HEK293 (cell line): ENCODE results near the gene TADA3.
A peak's percentile ranks its signal among the peaks of the same experiment; 100 is the strongest.

Experiments
- GLIS1 ChIP-seq: fragments of 450-650 bp; formaldehyde crosslinking; IDR thresholded peaks from 2 replicates; pipeline ENCODE4 v1.5.1; 2016; ENCODE audit warnings: missing biosample characterization, missing genetic modification characterization
- GLIS2 ChIP-seq: fragments of 450-650 bp; formaldehyde crosslinking; IDR thresholded peaks from 2 replicates; pipeline ENCODE4 v1.5.1; 2016; ENCODE audit warnings: missing biosample characterization, missing genetic modification characterization
- HOXA7 ChIP-seq: sonication (generic); formaldehyde crosslinking; IDR thresholded peaks from 2 replicates; pipeline ENCODE4 v1.8.1; 2022; ENCODE audit warnings: missing genetic modification reagents, borderline replicate concordance
- TRIM28 ChIP-seq: IDR thresholded peaks from 2 replicates; pipeline ENCODE4 v1.6.1; 2011; ENCODE audit warnings: low read length, control low read depth, borderline replicate concordance
- YY2 ChIP-seq: fragments of 450-650 bp; formaldehyde crosslinking; IDR thresholded peaks from 2 replicates; pipeline ENCODE4 v1.5.1; 2016; ENCODE audit warnings: missing biosample characterization, missing genetic modification characterization
- ZBTB7A ChIP-seq: fragments of 450-650 bp; formaldehyde crosslinking; IDR thresholded peaks from 2 replicates; pipeline ENCODE4 v1.5.1; 2016; ENCODE audit warnings: low read depth, missing biosample characterization, missing genetic modification characterization
- ZFP41 ChIP-seq: fragments of 450-650 bp; formaldehyde crosslinking; IDR thresholded peaks from 2 replicates; pipeline ENCODE4 v1.5.1; 2016; ENCODE audit warnings: missing biosample characterization, missing genetic modification characterization, borderline replicate concordance
- ZNF133 ChIP-seq: fragments of 450-650 bp; formaldehyde crosslinking; IDR thresholded peaks from 2 replicates; pipeline ENCODE4 v1.5.1; 2016; ENCODE audit warnings: missing biosample characterization, missing genetic modification characterization
- ZNF148 ChIP-seq: fragments of 450-650 bp; formaldehyde crosslinking; IDR thresholded peaks from 2 replicates; pipeline ENCODE4 v1.5.0; 2017; ENCODE audit warnings: missing biosample characterization, missing genetic modification characterization, borderline replicate concordance
- ZNF157 ChIP-seq: fragments of 450-650 bp; formaldehyde crosslinking; IDR thresholded peaks from 2 replicates; pipeline ENCODE4 v1.5.1; 2016; ENCODE audit warnings: missing biosample characterization, missing genetic modification characterization
- ZNF19 ChIP-seq: fragments of 450-650 bp; formaldehyde crosslinking; IDR thresholded peaks from 2 replicates; pipeline ENCODE4; 2016; ENCODE audit warnings: missing biosample characterization, missing genetic modification characterization, low read depth
- ZNF223 ChIP-seq: fragments of 450-650 bp; formaldehyde crosslinking; IDR thresholded peaks from 2 replicates; pipeline ENCODE4 v1.5.1; 2016; ENCODE audit warnings: missing biosample characterization, missing genetic modification characterization
- ZNF292 ChIP-seq: fragments of 450-650 bp; formaldehyde crosslinking; IDR thresholded peaks from 2 replicates; pipeline ENCODE4 v1.5.1; 2016; ENCODE audit warnings: low read depth, missing biosample characterization, missing genetic modification characterization, borderline replicate concordance
- ZNF335 ChIP-seq: fragments of 450-650 bp; formaldehyde crosslinking; conservative IDR thresholded peaks from 2 replicates; pipeline ENCODE4 v1.5.1; 2016; ENCODE audit warnings: missing biosample characterization, missing genetic modification characterization
- ZNF544 ChIP-seq: fragments of 450-650 bp; formaldehyde crosslinking; IDR thresholded peaks from 2 replicates; pipeline ENCODE4 v1.5.0; 2017; ENCODE audit warnings: missing biosample characterization, missing genetic modification characterization
- ZNF600 ChIP-seq: fragments of 450-650 bp; formaldehyde crosslinking; IDR thresholded peaks from 2 replicates; pipeline ENCODE4 v1.5.1; 2016; ENCODE audit warnings: missing biosample characterization, missing genetic modification characterization
- ZNF610 ChIP-seq: fragments of 450-650 bp; formaldehyde crosslinking; IDR thresholded peaks from 2 replicates; pipeline ENCODE4 v1.5.1; 2016; ENCODE audit warnings: missing biosample characterization, missing genetic modification characterization, borderline replicate concordance
- ZNF654 ChIP-seq: fragments of 450-650 bp; formaldehyde crosslinking; IDR thresholded peaks from 2 replicates; pipeline ENCODE4 v1.5.1; 2016; ENCODE audit warnings: low read depth, missing biosample characterization, missing genetic modification characterization
- ZNF843 ChIP-seq: fragments of 450-650 bp; formaldehyde crosslinking; IDR thresholded peaks from 2 replicates; pipeline ENCODE4 v1.5.1; 2016; ENCODE audit warnings: missing biosample characterization, missing genetic modification characterization
- ZSCAN5A ChIP-seq: fragments of 450-650 bp; formaldehyde crosslinking; IDR thresholded peaks from 2 replicates; pipeline ENCODE4 v1.5.1; 2016; ENCODE audit warnings: missing biosample characterization, missing genetic modification characterization
- TF ChIP-seq, protein P1 (sequence below): fragments of 450-650 bp; formaldehyde crosslinking; conservative IDR thresholded peaks from 2 replicates; pipeline ENCODE4 v1.5.1; 2016; ENCODE audit warnings: low read depth, missing biosample characterization, missing genetic modification characterization
- TF ChIP-seq, protein P2 (sequence below): fragments of 450-650 bp; IDR thresholded peaks from 2 replicates; pipeline ENCODE4 v1.5.1; 2018; ENCODE audit warnings: missing biosample characterization, missing genetic modification characterization
- TF ChIP-seq, protein P3 (sequence below): fragments of 450-650 bp; formaldehyde crosslinking; IDR thresholded peaks from 2 replicates; pipeline ENCODE4 v1.5.1; 2016; ENCODE audit warnings: missing biosample characterization, missing genetic modification characterization

TADA3 gene

GRCh38 chr3:9769426-9770275 is 22.6 kb downstream of the TADA3 start, which contains the start of gene CAMK1 (continued):
- TF ChIP-seq ZSCAN5A (tag by site-specific recombination): no peak
- TF ChIP-seq HOXA7: no peak
- no peak for TF ChIP-seq ZBTB7A (tag by site-specific recombination)
- peak; percentile 67; the same call in 1 of the 2 replicates for TF ChIP-seq GLIS2 (tag by site-specific recombination)
- TF ChIP-seq TRIM28: no peak
- TF ChIP-seq ZNF157 (tag by site-specific recombination): no peak
- TF ChIP-seq ZNF19 (tag by site-specific recombination): no peak
- TF ChIP-seq ZNF133 (tag by site-specific recombination): no peak
- TF ChIP-seq ZNF292 (tag by site-specific recombination): no peak
- no peak for TF ChIP-seq ZNF544 (tag by site-specific recombination)
- TF ChIP-seq ZNF600 (tag by site-specific recombination): no peak
- TF ChIP-seq, protein P1, sequence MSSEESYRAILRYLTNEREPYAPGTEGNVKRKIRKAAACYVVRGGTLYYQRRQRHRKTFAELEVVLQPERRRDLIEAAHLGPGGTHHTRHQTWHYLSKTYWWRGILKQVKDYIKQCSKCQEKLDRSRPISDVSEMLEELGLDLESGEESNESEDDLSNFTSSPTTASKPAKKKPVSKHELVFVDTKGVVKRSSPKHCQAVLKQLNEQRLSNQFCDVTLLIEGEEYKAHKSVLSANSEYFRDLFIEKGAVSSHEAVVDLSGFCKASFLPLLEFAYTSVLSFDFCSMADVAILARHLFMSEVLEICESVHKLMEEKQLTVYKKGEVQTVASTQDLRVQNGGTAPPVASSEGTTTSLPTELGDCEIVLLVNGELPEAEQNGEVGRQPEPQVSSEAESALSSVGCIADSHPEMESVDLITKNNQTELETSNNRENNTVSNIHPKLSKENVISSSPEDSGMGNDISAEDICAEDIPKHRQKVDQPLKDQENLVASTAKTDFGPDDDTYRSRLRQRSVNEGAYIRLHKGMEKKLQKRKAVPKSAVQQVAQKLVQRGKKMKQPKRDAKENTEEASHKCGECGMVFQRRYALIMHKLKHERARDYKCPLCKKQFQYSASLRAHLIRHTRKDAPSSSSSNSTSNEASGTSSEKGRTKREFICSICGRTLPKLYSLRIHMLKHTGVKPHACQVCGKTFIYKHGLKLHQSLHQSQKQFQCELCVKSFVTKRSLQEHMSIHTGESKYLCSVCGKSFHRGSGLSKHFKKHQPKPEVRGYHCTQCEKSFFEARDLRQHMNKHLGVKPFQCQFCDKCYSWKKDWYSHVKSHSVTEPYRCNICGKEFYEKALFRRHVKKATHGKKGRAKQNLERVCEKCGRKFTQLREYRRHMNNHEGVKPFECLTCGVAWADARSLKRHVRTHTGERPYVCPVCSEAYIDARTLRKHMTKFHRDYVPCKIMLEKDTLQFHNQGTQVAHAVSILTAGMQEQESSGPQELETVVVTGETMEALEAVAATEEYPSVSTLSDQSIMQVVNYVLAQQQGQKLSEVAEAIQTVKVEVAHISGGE: no peak
- no peak for TF ChIP-seq YY2 (tag by site-specific recombination)
- peak; percentile 94 for TF ChIP-seq ZNF335 (tag by site-specific recombination)
- TF ChIP-seq ZNF610 (tag by site-specific recombination): no peak
- TF ChIP-seq, protein P2, sequence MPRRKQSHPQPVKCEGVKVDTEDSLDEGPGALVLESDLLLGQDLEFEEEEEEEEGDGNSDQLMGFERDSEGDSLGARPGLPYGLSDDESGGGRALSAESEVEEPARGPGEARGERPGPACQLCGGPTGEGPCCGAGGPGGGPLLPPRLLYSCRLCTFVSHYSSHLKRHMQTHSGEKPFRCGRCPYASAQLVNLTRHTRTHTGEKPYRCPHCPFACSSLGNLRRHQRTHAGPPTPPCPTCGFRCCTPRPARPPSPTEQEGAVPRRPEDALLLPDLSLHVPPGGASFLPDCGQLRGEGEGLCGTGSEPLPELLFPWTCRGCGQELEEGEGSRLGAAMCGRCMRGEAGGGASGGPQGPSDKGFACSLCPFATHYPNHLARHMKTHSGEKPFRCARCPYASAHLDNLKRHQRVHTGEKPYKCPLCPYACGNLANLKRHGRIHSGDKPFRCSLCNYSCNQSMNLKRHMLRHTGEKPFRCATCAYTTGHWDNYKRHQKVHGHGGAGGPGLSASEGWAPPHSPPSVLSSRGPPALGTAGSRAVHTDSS: no peak
- no peak for TF ChIP-seq ZNF148 (tag by site-specific recombination)
- peak; percentile 34; the same call in 1 of the 2 replicates for TF ChIP-seq GLIS1 (tag by site-specific recombination)
- no peak for TF ChIP-seq ZNF654 (tag by site-specific recombination)
- no peak for TF ChIP-seq ZFP41 (tag by site-specific recombination)
- peak; percentile 91 for TF ChIP-seq ZNF223 (tag by site-specific recombination)
- TF ChIP-seq, protein P3, sequence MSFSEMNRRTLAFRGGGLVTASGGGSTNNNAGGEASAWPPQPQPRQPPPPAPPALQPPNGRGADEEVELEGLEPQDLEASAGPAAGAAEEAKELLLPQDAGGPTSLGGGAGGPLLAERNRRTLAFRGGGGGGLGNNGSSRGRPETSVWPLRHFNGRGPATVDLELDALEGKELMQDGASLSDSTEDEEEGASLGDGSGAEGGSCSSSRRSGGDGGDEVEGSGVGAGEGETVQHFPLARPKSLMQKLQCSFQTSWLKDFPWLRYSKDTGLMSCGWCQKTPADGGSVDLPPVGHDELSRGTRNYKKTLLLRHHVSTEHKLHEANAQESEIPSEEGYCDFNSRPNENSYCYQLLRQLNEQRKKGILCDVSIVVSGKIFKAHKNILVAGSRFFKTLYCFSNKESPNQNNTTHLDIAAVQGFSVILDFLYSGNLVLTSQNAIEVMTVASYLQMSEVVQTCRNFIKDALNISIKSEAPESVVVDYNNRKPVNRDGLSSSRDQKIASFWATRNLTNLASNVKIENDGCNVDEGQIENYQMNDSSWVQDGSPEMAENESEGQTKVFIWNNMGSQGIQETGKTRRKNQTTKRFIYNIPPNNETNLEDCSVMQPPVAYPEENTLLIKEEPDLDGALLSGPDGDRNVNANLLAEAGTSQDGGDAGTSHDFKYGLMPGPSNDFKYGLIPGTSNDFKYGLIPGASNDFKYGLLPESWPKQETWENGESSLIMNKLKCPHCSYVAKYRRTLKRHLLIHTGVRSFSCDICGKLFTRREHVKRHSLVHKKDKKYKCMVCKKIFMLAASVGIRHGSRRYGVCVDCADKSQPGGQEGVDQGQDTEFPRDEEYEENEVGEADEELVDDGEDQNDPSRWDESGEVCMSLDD (tag by site-specific recombination): no peak; the same call in 1 of the 2 replicates
- no peak for TF ChIP-seq ZNF843 (tag by site-specific recombination)
